ENCODE data around the gene SH3BP5. TPM values are rescaled to one million over a fixed set of nuclear protein-coding genes. Genes with fewer than 3 reads are reported as not detected.

The SH3BP5 gene
- total RNA-seq, 6 experiments from 2014 or later = 8.9 to 19.2 (median 13.8) TPM

- DNase-seq (no peak), ATAC-seq (peak in 1 of 4 donors; percentile 66)
- intact Hi-C loops (cut with DNase I) = no loop called here
- no peaks in the 10 kb centered on the region for H3K27me3 ChIP-seq
- H3K4me3 ChIP-seq = no peak overlapping the region
- H3K9me3 ChIP-seq = no peaks in the 10 kb centered on the region
- no peak overlapping the region for H3K27ac ChIP-seq
- WGBS (ENCODE audit: insufficient coverage, low coverage, low lambda C conversion rate, missing lambda C conversion rate) = 71% methylated on average over 10 of the region's 10 CpGs
- H3K36me3 ChIP-seq = no peaks in the 10 kb centered on the region
- no peaks in the 10 kb centered on the region for H3K4me1 ChIP-seq
- TF ChIP-seq, protein P1, sequence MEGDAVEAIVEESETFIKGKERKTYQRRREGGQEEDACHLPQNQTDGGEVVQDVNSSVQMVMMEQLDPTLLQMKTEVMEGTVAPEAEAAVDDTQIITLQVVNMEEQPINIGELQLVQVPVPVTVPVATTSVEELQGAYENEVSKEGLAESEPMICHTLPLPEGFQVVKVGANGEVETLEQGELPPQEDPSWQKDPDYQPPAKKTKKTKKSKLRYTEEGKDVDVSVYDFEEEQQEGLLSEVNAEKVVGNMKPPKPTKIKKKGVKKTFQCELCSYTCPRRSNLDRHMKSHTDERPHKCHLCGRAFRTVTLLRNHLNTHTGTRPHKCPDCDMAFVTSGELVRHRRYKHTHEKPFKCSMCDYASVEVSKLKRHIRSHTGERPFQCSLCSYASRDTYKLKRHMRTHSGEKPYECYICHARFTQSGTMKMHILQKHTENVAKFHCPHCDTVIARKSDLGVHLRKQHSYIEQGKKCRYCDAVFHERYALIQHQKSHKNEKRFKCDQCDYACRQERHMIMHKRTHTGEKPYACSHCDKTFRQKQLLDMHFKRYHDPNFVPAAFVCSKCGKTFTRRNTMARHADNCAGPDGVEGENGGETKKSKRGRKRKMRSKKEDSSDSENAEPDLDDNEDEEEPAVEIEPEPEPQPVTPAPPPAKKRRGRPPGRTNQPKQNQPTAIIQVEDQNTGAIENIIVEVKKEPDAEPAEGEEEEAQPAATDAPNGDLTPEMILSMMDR (IDR thresholded peaks at IDR 0.05) = no peak
- no peak for TF ChIP-seq POLR2A (IDR thresholded peaks at IDR 0.05)
Observed at GRCh38 chr3:15280853-15281532, 51.4 kb downstream of the SH3BP5 start.

GRCh38 chr3:15279671-15280402, 52.5 kb downstream of the SH3BP5 start:
- Histone ChIP-seq H3K27ac (no peak overlapping the region), H3K36me3 (no peaks in the 10 kb centered on the region), H3K4me3 (no peak overlapping the region), H3K27me3 (no peaks in the 10 kb centered on the region), H3K4me1 (no peaks in the 10 kb centered on the region), H3K9me3 (no peaks in the 10 kb centered on the region)
- no peak for DNase-seq
- 72% methylated on average over 4 of the region's 12 CpGs for WGBS (ENCODE audit: insufficient coverage, low coverage, low lambda C conversion rate, missing lambda C conversion rate)
- intact Hi-C loops (cut with DNase I) = loop anchor here in 1 of 2 donors (10.0 kb wide), 1 partner anchor 95 kb away; no protein-coding TSS in a partner anchor
- TF ChIP-seq POLR2A (IDR thresholded peaks at IDR 0.05) = no peak
- TF ChIP-seq, protein P1 (IDR thresholded peaks at IDR 0.05) = no peak
- ATAC-seq = peak in 2 of 4 donors; percentile 33

GRCh38 chr3:15279205-15279604, 53.2 kb downstream of the SH3BP5 start:
- no peaks in the 10 kb centered on the region for H3K36me3 ChIP-seq
- no peak overlapping the region for H3K27ac ChIP-seq
- H3K9me3 ChIP-seq = no peaks in the 10 kb centered on the region
- no peaks in the 10 kb centered on the region for H3K27me3 ChIP-seq
- no peak overlapping the region for H3K4me3 ChIP-seq
- ATAC-seq = no peak
- no peak for TF ChIP-seq POLR2A (IDR thresholded peaks at IDR 0.05)
- TF ChIP-seq, protein P1 (IDR thresholded peaks at IDR 0.05) = no peak
- DNase-seq = no peak
- WGBS (ENCODE audit: insufficient coverage, low coverage, low lambda C conversion rate, missing lambda C conversion rate) = 82% methylated on average over 4 of the region's 4 CpGs
- H3K4me1 ChIP-seq = no peaks in the 10 kb centered on the region
- intact Hi-C loops (cut with DNase I) = loop anchor here in 1 of 2 donors (10.0 kb wide), 1 partner anchor 96 kb away; no protein-coding TSS in a partner anchor

DNA sequence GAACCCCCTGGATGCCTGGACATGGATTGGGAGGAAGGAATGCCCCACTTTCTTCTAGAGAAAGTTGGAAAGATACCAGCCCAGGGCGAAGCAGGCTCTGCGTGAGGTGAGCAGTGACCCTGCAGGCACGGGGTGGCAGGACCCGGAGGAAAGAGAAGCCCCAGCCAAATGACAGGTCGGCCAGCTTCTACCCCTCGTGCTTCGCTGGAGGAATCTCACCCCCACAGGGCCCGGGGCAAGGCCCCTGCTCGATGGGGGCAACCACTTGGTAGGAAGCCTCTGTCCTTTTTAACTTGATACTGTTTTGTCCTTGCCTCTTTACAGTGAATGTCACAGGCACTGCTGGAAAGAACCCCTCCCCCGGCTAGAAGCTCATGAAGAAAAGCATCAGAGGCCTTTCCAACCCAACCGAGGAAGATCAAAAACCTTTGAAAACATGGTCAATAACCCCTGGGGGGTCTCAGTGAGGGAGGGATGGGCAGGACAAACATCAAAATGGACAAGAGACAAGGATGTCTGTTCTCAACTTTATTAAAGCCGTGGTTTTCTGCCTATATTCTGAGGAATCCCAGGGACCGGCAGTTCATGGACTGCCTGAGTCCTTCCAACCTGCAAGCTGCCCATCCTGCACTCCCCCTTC, 54.4 kb downstream of the SH3BP5 start:
- 87% methylated on average over 3 of the region's 13 CpGs for WGBS (ENCODE audit: insufficient coverage, low coverage, low lambda C conversion rate, missing lambda C conversion rate)
- Histone ChIP-seq H3K9me3 (no peaks in the 10 kb centered on the region), H3K27ac (no peak overlapping the region), H3K36me3 (no peaks in the 10 kb centered on the region), H3K27me3 (no peaks in the 10 kb centered on the region), H3K4me3 (no peak overlapping the region), H3K4me1 (no peaks in the 10 kb centered on the region)
- intact Hi-C loops (cut with DNase I) = loop anchor here in 1 of 2 donors (10.0 kb wide), 1 partner anchor 97 kb away; no protein-coding TSS in a partner anchor
- TF ChIP-seq POLR2A (IDR thresholded peaks at IDR 0.05) = no peak
- TF ChIP-seq, protein P1 (IDR thresholded peaks at IDR 0.05) = no peak
- ATAC-seq (no peak), DNase-seq (no peak)
